GM21360 (cell line): ENCODE results near the gene KIRREL3.
A peak's percentile ranks its signal among the peaks of the same experiment; 100 is the strongest.

Source experiments
- ATAC-seq: cut with Tn5 transposase; IDR thresholded peaks from one replicate; pipeline ENCODE4 v1.9.1; 2021; ENCODE audit warnings: mild to moderate bottlenecking, moderate library complexity; ENCODE audit not compliant: unreplicated experiment

The KIRREL3 gene

DNA sequence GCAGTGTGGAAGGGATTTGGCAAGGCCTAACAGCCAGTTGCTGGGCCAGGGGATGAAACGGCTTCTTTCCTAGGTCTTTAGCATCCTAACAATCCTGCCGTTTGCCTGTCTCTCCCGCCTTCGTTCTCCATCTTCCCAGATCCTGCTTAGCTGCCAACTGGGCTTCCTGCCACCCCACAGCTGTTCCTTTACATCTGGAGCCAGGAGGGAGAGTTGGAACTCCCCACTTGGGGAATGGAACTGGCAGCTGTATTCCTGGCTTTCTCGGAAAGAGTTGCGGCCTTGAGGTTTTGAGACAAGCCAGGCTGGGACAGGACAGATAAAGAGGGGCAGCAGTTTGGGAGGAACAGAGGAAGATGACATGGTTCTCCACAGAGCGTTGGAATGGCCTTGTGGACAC is 585.4 kb downstream of the KIRREL3 start:
- no peak for ATAC-seq

DNA sequence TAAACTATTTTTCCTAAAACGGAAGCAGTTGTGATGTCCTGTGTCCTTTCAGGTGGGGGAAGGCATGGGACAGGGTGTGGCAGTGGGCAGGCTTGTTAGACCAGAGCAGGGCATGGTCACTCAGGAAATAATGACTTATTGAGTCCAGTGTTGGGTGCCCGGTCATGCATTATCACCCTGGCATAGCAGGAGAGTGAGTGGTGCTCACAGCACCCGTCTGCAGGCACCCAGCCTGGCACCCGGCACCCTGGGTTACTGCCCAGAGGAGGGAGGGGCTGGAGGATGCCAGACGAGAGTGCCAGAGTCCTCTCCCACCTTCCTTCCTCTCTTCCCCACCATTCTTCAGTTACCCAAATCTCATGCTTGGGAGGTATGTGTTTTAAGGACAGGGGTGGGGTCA is 586.0 kb downstream of the KIRREL3 start:
- ATAC-seq, result no peak

DNA sequence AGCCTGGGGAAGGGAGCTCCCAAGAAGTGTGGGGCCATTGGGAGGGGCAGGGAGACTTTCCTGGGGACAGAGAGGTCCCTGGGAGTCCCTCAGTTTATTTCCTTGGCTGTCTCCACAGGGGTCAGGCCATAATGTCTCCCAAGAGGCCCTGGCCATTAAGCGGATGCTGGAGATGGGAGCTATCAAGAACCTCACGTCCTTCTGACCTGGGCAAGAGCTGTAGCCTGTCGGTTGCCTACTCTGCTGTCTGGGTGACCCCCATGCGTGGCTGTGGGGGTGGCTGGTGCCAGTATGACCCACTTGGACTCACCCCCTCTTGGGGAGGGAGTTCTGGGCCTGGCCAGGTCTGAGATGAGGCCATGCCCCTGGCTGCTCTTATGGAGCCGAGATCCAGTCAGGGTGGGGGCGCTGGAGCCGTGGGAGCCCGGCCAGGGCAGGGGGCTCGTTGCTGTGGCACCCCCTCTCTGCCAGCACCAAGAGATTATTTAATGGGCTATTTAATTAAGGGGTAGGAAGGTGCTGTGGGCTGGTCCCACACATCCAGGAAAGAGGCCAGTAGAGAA is 586.6 kb downstream of the KIRREL3 start:
- no peak for ATAC-seq

DNA sequence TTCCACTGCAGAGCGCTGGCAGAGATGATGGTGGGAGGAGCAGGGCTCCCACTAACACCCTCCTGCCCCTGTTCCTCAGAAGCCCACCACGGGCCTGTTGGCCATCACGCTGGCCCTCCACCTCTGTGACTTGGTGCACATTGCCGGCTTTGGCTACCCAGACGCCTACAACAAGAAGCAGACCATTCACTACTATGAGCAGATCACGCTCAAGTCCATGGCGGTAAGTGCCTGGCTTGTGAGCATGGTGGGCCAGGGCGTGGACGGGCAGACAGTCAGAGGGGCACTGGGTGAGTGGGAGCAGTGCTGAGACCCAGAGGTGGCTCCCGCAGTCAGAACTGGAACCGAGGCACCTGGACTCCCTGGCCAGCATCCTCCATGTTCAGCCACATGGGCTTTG is 587.1 kb downstream of the KIRREL3 start:
- ATAC-seq, result no peak

DNA sequence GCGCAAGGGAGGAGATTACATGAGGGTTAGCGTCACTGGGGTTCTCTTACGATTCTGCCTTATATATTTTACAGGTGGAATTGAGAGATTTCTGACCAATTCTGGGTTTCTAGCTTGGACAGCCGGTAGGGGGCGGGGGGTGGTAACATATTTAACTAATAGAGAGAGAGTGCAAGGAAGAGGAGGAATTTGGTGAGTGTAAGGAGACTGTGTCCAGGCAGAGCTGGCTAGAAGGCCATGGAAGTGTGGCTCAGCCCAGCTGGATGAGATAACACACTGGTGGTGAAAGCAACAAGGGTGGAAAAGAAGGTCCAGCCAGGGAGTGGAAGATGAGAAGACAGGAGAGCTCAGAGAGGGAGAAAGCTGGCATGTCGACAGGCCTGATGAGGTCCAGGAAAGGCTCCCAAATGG is 588.6 kb downstream of the KIRREL3 start:
- ATAC-seq, result no peak

DNA sequence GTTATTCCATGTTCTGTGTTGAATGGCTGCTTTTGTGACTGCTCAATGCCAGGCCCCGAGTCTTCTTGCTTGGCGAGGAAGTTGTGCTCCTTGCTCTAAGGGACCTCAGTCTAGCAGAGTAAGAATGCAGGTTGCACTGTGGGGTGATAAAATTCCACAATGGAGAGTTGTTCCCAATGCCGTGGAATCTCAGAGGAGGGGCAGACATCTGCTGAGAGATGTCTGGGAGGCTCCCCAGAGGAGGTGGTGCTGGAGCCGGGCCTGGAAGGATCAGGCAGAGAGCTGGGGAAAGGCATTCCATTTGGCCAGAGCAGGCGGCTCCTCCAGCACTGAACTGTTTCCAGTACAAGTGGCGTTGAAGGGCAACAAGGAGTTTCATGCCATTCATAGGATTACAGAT is 589.9 kb downstream of the KIRREL3 start:
- no peak for ATAC-seq

DNA sequence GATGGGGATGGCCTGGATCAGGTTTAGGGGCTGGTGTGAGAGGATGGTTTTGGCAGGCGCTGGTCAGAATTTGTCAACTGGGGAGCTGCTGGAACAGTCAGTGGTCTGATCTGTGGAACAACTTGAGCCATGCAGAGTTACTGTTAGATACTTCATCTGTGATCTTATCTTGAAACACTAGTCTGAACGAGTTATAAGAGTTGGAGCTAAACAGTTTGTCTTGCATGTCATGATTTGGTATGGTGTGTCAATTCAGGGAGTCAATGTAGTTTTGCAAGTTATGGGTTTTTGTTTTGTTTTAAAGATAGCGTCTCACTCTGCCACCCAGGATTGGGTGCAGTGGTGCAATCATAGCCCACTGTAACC is 591.0 kb downstream of the KIRREL3 start:
- no peak for ATAC-seq

DNA sequence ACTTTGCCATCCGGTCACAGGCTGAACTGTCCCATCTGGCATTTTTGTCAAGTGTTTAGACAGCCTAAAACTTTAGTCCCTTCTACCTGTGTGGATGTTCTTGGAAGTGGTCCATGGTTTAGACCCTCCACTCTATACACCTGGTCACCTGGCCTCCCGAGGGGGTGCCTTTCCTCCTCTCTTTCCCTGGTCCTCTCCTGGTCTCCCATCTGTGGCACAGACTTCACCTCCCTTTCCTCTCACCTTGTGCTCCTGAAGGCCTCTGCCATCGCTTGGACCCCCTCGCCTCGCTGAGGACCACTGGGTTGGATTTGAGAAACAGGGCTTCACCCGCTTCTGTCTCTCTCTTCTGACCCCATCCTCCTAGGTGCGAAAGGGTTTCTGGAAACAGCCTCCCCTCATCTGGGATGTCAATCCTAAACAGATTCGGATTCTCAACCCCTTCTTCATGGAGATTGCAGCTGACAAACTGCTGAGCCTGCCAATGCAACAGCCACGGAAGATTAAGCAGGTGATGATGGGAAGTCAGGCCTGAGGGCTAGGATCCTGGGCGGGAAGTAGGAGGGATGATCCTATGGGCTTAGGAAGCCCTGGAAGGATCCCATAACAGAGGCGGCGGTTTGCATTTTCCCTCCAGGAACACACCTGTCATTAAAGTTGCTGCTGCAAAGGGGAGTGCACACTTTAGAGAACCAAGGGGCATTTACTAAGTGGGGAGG is 591.5 kb downstream of the KIRREL3 start:
- ATAC-seq, result no peak

DNA sequence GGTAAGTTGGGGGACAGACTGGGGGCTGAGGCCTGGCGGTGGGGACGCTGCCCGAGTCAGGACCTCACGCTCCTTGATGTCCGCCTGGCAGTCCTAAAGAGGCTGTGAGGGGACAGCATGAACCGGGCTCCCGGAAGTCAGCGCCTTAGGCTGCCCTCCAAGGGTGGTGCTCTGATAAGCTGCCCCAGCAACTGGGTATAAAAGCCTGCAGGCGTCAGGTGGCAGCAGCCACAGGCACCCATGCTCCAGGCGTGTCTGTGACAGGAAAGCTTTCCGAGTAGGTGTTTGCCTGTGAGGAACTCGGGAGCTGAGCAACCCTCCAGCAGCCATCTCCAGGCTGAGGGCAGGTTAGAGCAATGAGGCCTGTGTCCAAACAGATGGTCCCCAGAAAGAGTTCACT is 592.1 kb downstream of the KIRREL3 start:
- ATAC-seq, result no peak

DNA sequence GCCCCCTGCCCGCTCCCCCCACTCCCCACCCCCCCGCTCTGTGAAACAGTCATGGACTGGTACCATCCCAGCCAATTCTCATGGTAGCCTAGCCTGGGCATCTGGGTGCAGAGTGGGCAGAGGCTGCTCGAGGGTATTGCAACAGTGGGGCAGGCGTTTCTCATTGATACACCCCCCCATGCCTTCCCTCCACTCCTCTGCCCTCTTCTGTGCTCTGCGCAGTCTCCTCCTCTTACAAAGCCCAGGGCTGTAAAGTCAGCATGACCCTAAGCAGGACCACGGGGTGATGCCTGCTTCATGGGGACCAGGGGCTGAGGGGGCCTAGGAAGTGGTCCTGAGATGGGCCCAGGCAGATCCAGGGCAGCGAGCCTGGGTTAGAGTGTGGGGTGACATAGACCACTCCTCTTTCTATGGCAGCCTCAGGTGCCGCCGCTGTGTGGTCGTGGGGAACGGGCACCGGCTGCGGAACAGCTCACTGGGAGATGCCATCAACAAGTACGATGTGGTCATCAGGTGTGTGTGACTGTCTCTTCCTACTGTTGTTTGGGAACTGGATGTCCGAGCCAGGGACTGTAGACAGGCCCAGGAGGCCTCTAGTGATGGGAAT is 592.8 kb downstream of the KIRREL3 start:
- ATAC-seq, result no peak

DNA sequence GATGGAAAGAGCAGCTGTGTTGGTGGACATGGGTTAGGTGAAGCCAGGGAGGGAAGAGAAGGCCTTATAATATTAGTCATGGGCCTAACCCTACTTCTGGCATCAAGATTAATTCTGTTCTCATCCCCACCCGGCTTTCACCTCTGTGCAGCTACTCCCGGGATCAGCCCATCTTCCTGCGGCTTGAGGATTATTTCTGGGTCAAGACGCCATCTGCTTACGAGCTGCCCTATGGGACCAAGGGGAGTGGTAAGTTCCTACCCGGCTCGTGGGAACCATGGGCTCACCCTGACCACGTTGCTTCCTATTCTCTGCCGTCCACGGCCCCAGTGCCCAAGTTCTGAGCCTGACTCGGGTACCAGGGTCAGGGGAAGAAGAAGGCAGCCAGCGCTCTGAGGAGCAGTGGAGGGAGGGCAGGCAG is 593.5 kb downstream of the KIRREL3 start:
- ATAC-seq, result no peak

DNA sequence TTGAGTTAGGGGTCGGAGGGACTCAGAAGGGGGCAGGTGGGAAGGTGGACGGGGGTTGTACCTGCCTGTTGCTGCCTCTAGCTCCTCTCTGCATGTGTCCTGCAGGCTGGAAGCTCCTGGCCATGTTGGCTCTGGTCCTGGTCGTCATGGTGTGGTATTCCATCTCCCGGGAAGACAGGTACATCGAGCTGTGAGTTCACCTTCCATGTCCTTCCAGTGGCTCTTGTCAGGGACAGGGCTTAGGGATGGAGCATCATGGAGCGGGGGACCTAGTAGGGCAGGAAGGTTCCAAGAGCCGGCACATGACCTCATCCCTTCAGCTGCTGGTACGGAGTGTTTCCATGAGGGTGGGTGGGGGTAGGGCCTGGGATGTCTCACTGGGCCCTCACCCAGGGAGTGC is 594.2 kb downstream of the KIRREL3 start:
- ATAC-seq, result no peak

DNA sequence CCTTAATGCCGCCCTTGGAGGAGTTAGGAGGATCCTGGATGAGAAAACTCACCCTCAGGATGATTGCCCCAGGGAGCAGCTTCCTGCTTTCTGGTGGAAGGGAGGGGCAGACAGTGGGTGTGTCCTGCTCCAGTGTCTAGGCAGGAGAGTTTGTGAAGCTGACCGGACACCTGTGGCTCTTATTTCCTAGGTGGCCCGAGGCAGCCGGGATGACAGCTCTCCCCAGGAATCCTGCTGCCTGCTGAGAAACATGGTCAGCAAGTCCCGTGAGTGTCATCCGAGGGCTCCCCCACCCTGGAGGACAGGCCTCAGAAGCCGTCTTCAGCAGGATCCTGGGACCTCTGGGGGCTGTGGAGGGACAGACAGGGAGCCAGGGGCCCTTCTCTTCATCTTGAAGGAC is 594.7 kb downstream of the KIRREL3 start:
- ATAC-seq, result no peak

DNA sequence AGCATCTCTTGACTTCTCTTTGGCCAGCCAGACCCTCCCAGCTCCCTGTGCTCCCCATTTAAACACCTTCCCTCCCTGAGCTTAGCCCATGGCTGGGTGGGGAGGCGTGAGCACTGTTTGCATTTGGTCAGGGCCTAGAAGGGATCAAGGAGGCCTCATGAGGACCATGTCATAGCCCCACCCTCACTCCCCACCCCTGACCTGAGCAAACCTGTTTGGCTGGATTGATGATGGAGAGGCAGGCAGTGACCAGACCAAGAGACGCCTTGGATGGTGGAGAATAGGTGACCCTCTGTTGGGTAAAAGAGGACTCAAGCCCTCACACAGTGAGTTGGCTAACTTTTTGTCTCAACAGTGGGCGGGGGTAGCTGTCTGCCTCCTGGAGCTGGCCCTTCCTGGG is 595.2 kb downstream of the KIRREL3 start:
- ATAC-seq, result no peak

DNA sequence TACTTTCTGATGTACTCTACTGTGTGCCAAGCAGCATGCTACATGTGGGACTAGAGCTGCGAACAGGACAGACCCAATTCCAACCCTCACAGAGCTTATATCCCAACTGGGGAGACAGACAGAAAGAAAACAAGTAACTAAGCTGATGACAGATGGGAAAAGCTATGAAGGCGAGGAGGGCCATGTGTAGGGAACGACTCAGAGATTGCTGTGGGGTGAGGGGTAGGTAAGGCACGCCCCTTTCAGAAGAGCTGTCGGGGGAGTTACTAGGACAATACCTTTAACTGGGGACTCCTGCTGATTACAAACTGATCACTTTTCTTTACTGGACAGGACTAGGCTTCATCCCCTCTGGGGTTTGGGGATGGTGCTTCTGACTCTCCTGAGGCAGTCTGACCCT is 596.2 kb downstream of the KIRREL3 start:
- no peak for ATAC-seq

DNA sequence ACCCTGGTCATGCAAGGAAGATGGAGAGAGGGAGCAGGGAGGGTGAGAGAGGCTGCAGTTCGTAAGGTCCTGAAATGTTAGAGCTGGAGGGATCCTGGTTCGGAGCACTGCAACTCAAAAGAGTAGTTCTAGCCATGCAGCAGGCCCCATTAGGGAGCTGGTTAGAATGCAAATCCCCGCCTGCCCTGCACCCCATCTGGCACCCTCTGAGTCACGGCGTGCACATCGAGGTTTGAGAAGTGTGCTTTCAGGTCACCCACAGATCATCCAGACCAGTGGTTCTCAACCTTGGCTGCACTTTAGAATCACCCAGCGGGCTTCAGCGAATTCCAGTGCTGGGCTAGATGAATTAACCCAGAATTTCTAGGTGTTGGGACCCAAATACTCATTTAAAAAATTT is 596.9 kb downstream of the KIRREL3 start:
- peak; percentile 98 for ATAC-seq

DNA sequence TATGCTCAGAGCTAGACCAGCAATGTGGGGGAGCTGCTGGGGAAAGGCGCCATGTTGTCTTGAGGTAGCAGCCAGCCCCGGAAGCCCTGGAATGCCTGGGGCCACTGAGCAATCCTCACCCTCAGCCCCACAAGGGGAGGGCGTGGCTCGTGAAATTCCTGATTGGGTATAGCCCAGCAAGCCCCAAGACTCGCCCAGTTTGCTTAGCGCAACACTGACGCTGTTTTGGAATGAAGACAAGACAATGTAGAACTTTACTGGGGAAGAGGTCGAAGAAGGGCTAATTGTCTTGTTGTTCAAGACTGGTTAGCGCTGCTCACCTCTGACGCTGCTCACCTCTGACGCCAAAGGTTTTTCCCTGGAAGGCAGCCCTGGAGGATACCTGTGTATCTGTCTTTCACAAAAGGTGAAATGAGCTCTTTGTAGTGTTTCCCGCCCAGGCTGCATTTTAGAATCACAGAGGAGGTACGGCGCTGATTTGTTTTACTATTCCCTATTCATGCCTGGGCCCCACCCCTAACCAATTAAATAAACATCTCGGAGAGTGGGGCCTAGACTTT is 597.5 kb downstream of the KIRREL3 start:
- ATAC-seq, result no peak

DNA sequence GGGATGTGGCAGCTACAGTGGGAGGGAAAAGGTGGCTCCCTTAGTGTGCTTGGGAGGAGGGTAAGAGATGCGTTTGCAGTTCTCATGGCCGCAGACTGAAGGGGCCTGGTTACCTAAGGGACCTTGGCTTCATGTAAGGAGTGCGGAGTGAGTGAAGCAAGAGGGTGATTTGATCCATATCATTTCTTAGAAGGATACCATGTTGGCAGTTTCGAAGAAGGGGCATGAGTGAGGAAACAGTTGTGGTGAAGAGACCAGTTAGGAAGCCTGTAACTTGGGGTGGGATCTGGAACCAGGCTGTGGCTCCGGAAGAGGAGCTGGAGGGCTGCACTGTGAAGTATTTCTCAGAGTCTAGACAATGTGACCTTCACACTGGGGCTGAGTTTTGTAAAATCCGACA is 600.1 kb downstream of the KIRREL3 start:
- ATAC-seq, result no peak

DNA sequence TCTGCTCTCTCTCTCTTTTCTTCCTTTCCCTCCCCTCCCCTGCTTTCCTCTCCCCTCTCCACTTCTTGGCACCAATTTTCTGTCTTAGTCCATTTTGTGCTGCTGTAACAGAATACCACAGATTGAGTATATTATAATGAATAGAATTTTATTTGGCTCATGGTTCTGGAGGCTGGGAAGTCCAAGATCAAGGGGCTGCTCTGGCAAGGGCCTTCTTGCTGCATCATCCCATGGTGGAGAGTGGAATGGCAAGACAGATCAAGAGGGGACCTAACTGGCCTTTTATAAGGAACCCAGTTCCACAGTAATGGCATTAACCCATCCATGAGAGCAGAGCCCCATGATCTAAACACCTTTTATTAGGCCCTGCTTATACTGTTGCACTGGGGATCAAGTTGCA is 600.6 kb downstream of the KIRREL3 start:
- no peak for ATAC-seq

DNA sequence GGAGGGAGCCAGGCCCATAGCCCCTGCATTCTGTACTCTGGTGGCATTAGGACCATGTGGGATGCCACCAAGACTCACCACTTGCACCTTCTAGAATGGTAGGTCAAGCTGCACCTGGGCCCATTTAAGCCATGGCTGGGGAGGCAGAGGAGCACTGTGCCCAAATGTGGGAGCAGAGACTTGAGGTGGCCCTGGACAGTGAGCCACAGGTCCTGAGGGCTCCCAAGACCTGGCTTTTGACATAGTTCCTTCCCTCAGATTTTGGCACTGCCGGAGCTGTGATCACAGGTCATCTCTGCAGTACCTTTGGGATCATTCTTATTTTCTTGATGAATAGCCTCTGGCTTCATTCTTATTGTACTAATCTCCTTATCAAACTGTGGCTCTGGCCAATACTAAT is 601.8 kb downstream of the KIRREL3 start:
- no peak for ATAC-seq

DNA sequence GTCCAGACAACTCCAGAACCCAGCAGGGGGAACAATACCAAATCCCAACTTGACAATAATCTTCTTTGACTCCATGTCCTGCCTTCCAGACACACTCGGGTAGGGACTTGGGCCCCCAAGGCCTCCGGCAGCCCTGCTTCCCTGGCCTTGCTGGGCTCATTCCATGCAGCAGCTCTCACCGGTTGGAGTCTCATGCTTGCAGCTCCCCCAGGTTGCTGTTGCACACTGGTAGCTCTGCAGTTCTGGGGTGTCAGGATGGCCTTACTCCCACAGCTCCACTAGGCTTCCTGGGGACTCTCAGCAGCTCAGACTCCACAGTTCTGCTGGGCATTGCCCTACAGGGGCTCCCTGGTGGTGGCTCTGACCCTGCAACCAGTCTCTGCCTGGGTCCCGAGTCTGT is 602.3 kb downstream of the KIRREL3 start:
- ATAC-seq, result no peak

DNA sequence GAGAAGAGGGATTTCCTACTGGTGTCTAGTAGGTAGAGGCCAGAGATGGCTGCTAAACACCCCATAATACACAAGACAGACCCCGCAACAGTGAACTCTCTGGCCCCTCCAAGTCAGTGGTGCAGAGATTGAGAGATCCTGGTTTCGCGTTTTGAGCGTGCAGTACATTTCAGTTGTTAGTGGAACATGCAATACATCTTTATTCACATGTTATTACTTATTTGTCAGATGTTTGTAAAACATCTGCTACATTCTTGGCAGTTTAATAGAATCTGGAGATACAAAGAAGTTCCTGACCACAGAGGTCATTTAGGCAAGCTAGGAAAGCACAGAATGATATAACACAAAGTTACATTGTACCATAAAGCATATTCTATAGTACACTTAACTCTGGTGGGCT is 603.6 kb downstream of the KIRREL3 start:
- no peak for ATAC-seq
